ENCODE results near the gene TBC1D22A. TPM values are rescaled to one million over a fixed set of nuclear protein-coding genes. Genes with fewer than 3 reads are reported as not detected.

TBC1D22A gene
- polyA plus RNA-seq, 1 donor (not counting 4 experiments of a cell fraction or from before 2014, with no cell fraction given): 20.9 TPM

DNA sequence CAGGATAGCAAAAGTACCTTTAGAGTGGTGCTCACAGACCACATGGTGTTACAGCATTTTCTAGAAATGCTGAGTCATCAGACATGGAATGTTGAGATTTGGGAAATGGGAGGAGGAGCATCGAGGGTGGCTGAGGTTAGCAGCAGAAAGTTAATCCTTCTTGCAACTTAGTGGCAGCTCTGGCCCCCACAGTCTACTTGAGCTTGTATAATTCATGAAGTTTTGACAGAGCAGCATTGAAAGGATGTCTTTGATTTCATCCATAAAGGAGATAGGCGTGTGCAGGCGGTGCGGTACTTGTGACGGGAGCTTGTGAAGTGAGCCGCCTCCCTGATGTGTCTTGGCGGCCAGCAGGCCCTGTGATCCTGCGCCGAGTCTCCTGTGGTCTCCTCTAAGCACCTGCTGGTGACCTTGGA is 330.5 kb downstream of the TBC1D22A start:
- dilution Hi-C loops (cut with MboI; ENCODE audit: extremely low pct_ligation_motif_present, low sequenced_read_pairs): no loop called here
- no peak for DNase-seq (ENCODE audit: low read depth, low spot score)
- no peak overlapping the region for H3K4me2 ChIP-seq (ENCODE audit: control insufficient read depth, extremely low read depth, insufficient read depth, low read depth, low read length)
- H3K27ac ChIP-seq (ENCODE audit: control insufficient read depth, insufficient read depth, low read length): no peak overlapping the region
- H3K27me3 ChIP-seq (ENCODE audit: control insufficient read depth, extremely low read depth, insufficient read depth, low read length): no peaks in the 10 kb centered on the region
- no peaks in the 10 kb centered on the region for H3K9me3 ChIP-seq (ENCODE audit: control insufficient read depth, low read depth, low read length)
- no peak for FAIRE-seq
- peaks cover 4% of the 10 kb centered on the region for H3K4me1 ChIP-seq (ENCODE audit: control insufficient read depth, extremely low read depth, insufficient read depth, low read length)
- peaks cover 2% of the 10 kb centered on the region for H3K9me1 ChIP-seq (ENCODE audit: control insufficient read depth, extremely low read depth, insufficient read depth, low read length)
- no peak overlapping the region for H3K4me3 ChIP-seq (ENCODE audit: control insufficient read depth in 2 of 3, extremely low read depth in 1 of 3, insufficient read depth in 2 of 3, low read depth in 1 of 3, low read length in 3 of 3)
- H3K36me3 ChIP-seq (ENCODE audit: control insufficient read depth in 2 of 2, extremely low read depth in 1 of 2, insufficient read depth in 2 of 2, low read length in 2 of 2): peaks cover 0 to 2% of the 10 kb centered on the region in 2 experiments
- TF ChIP-seq, protein P1, sequence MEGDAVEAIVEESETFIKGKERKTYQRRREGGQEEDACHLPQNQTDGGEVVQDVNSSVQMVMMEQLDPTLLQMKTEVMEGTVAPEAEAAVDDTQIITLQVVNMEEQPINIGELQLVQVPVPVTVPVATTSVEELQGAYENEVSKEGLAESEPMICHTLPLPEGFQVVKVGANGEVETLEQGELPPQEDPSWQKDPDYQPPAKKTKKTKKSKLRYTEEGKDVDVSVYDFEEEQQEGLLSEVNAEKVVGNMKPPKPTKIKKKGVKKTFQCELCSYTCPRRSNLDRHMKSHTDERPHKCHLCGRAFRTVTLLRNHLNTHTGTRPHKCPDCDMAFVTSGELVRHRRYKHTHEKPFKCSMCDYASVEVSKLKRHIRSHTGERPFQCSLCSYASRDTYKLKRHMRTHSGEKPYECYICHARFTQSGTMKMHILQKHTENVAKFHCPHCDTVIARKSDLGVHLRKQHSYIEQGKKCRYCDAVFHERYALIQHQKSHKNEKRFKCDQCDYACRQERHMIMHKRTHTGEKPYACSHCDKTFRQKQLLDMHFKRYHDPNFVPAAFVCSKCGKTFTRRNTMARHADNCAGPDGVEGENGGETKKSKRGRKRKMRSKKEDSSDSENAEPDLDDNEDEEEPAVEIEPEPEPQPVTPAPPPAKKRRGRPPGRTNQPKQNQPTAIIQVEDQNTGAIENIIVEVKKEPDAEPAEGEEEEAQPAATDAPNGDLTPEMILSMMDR (optimal IDR thresholded peaks at IDR 0.05 in 1 of 3, IDR thresholded peaks at IDR 0.05 in 1 of 3, conservative IDR thresholded peaks at IDR 0.05 in 1 of 3; ENCODE audit: extremely low read depth in 1 of 3, insufficient read depth in 2 of 3, low read length in 3 of 3): no peak
- H2AFZ ChIP-seq (ENCODE audit: control insufficient read depth, low read length): no peak overlapping the region
- H4K20me1 ChIP-seq (ENCODE audit: control insufficient read depth, extremely low read depth, insufficient read depth, low read length): no peaks in the 10 kb centered on the region
- H3K9ac ChIP-seq (ENCODE audit: control insufficient read depth, extremely low read depth, insufficient read depth, low read length): no peak overlapping the region
- H3K79me2 ChIP-seq (ENCODE audit: control insufficient read depth, insufficient read depth, low read length): no peaks in the 10 kb centered on the region

DNA sequence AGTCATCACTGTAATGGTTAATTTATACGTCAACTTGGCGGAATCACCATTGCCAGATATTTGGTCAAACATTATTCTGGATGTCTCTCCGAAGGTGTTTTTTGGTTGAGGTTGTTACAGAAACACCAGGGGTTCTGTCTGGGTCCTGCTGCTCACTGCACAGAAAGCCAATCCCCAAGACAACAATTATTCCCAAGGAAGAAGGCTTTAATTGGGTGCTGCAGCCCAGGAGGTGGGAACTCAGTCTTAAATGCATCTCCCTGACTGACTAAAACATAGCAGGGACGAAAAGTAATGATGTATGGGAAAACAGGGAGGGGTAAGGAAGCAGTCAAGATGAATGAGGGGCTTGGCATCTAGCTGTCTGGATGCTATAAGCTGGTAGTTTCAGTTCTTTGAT is 331.3 kb downstream of the TBC1D22A start:
- dilution Hi-C loops (cut with MboI; ENCODE audit: extremely low pct_ligation_motif_present, low sequenced_read_pairs): no loop called here

More for the DNA sequence above, 331.3 kb downstream of the TBC1D22A start:
- no peak overlapping the region for H3K4me3 ChIP-seq (ENCODE audit: control insufficient read depth in 2 of 3, extremely low read depth in 1 of 3, insufficient read depth in 2 of 3, low read depth in 1 of 3, low read length in 3 of 3)
- H3K4me2 ChIP-seq (ENCODE audit: control insufficient read depth, extremely low read depth, insufficient read depth, low read depth, low read length): no peak overlapping the region
- no peak overlapping the region for H3K9ac ChIP-seq (ENCODE audit: control insufficient read depth, extremely low read depth, insufficient read depth, low read length)
- DNase-seq (ENCODE audit: low read depth, low spot score) (no peak), FAIRE-seq (no peak)
- no peaks in the 10 kb centered on the region for H4K20me1 ChIP-seq (ENCODE audit: control insufficient read depth, extremely low read depth, insufficient read depth, low read length)
- H2AFZ ChIP-seq (ENCODE audit: control insufficient read depth, low read length): no peak overlapping the region
- H3K27me3 ChIP-seq (ENCODE audit: control insufficient read depth, extremely low read depth, insufficient read depth, low read length): no peaks in the 10 kb centered on the region
- TF ChIP-seq EZH2 (IDR thresholded peaks at IDR 0.05; ENCODE audit: low read length): no peak
- TF ChIP-seq, protein P1 (optimal IDR thresholded peaks at IDR 0.05 in 1 of 3, IDR thresholded peaks at IDR 0.05 in 1 of 3, conservative IDR thresholded peaks at IDR 0.05 in 1 of 3; ENCODE audit: extremely low read depth in 1 of 3, insufficient read depth in 2 of 3, low read length in 3 of 3): no peak
- H3K79me2 ChIP-seq (ENCODE audit: control insufficient read depth, insufficient read depth, low read length): no peaks in the 10 kb centered on the region
- H3K9me3 ChIP-seq (ENCODE audit: control insufficient read depth, low read depth, low read length): no peaks in the 10 kb centered on the region
- no peak overlapping the region for H3K27ac ChIP-seq (ENCODE audit: control insufficient read depth, insufficient read depth, low read length)
- peaks cover 0 to 3% of the 10 kb centered on the region in 2 experiments for H3K36me3 ChIP-seq (ENCODE audit: control insufficient read depth in 2 of 2, extremely low read depth in 1 of 2, insufficient read depth in 2 of 2, low read length in 2 of 2)
- H3K4me1 ChIP-seq (ENCODE audit: control insufficient read depth, extremely low read depth, insufficient read depth, low read length): peaks cover 4% of the 10 kb centered on the region
- H3K9me1 ChIP-seq (ENCODE audit: control insufficient read depth, extremely low read depth, insufficient read depth, low read length): peaks cover 2% of the 10 kb centered on the region

Data from keratinocyte (primary cell).